Measurements from ENCODE around the gene RUNX1.

Gene RUNX1

DNA sequence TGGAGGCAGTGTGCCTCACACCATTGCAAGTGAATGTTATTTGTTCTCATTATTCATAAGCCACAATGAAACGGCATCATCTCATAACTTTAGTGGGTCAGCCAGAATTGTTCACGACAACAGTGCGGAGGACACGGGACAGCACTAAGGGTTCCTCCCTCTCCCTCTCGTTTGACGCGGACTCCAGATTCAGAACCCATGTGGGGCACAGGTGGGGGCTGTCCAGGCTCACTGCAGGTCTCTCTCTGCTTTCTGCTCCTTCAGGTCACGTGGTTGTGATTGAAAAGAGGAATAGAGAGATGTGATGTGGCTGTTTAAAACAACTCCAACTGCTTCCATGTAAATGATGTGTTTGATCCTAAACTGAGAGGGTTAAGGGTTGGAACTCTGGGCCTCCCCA, 13.5 kb downstream of the RUNX1 start:
- no peak for DNase-seq

DNA sequence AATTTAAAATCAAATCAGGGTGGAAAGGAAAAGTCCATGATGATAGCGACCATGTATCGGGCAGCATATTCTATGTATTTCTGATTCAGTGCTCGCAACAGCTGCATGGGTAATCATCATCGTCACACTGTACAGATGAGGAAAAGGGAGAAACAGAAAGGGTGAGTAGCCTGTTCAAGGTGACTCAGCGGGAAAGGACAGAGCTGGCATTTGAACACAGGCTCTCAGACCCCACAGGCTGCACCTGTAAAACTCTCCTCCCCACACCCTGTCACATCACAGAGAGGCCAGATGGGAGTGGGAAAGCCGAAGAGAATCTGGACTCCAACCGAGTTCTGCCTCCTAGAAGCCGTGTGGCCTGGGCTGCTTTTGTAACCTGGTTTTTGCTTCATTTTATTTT, 14.0 kb downstream of the RUNX1 start:
- DNase-seq: no peak

GRCh38 chr21:35034203-35034926, 14.7 kb downstream of the RUNX1 start:
- no peak for DNase-seq

GRCh38 chr21:35032474-35033263, 16.4 kb downstream of the RUNX1 start:
- DNase-seq: no peak

DNA sequence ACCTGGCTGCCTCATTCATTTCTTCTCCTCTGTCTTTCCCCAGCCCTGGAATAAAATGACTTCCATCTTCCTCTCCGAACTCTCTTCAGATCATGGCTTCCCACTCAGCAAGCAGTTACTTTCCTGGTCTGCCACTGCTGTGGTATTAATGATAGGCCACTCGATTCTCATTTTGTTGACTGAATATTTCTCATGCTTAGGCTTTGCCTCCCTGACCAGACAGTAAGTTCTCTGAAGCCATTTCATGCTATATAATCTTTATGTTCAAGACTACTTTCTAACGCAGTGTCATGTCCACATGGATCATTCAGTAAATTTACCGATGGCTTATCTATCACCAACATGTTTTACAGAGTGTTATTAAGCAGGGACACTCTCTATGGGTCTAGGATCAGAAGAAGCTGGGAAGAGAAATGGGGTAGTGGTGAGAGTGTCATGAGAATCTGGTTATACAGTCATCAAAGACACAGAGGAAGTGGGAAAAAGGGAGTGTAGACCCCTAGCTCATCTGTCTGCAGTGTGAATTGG, 20.6 kb downstream of the RUNX1 start:
- DNase-seq: no peak

DNA sequence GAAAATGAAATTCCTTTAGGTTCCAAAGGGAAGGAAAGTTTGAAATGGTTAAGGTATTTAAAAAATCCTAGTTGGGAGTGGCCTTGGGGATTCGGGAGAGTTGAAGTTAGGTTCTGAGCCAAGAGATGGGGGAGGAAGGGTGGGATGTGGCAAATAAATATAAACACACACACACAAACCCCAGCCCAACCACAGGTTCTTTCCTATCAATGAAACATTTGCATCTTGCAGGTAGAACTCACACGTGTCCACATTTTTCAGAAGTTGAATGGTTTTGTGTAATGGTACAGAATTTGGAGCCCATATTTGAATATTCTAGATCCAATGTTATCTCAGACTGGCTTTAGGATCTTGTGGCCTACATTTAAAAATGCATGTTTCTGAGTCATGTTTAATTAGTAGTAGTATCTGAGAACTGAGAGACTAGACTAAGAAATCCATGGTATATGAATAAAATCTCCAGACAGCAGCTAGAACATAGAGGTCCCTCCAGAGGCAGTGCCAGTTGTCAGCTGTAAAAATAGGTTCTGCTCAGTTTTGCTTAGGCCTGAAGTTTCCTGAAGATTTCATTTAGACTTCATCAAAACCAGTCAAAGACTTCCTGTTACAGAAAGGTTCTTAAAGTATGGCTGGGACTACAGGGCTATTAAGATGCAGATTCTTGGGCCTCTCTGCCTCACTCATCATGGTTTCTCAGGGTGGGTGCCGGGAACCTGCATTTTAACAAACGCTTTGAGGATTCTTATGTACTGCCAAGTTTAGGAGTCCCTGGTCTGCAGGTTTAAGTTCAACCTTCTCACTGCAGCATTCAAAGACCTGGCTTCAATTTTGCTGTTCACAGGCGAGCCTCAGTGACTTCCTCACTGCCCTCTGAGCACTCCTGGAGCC, 21.3 kb downstream of the RUNX1 start:
- DNase-seq: no peak

DNA sequence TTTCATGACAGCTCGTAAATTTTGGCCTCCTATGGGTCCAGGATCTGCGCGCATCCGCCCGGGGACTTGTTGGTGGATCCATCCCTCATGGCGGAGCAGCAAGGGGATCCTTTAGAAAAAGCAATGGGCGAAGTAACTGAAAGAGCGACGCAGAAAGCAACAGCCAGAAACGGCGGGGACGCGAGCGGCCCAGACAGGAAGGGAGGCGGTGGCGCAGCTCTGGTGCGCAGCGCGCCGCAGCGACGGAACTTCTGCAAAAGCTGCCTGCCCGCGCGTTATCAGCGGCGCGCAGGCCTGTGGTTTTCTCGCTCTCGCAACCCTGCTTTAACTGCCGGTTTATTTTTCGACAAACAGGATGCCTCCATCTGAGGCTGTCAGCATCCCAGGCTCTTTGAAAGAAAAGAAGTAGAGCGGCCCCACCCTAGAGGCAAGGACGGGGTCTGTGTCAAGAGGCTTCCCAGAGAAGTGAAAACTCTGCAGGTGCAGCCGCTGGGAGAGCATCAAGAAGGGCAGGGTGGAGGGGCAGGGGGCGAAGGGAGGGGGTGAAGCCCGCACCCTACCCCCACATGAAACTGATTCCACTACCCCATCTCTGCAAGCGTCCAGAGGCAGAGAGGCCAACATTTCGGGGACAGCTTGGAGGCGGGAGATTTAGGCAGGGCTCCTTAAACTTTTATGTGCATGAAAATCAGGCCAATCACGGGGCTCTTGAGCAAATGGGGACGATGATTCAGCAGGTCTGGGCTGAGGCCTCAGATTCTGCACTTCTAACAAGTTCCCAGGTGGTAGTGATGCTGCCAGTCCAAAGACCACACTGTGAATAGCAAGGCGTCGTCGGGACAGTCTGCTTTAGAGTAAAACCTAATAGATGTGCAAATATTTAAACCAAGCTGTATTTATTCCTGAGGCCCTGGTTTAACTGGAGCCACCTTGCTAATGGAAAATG, 22.2 kb downstream of the RUNX1 start:
- no peak for DNase-seq

DNA sequence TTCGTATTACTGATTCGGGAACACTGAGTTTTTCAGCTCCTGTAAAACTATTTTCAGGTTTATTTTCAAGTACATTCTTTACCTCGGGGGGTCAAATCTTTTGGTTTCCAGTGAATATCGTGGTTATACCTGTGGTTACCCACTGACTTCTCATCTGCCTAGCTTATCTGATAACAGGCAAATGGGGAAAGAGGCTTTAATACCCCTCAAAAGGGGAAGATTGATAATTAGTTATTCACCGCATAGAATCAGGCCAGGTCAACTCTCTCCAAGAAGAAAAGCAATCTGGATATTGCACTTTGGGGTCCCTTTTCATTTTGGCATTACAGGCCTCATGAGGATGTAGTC, 23.0 kb downstream of the RUNX1 start:
- DNase-seq: no peak

GRCh38 chr21:35025206-35026152, 23.6 kb downstream of the RUNX1 start:
- DNase-seq: no peak

GRCh38 chr21:35024513-35024912, 24.6 kb downstream of the RUNX1 start:
- no peak for DNase-seq

GRCh38 chr21:35024071-35024420, 25.1 kb downstream of the RUNX1 start:
- no peak for DNase-seq

DNA sequence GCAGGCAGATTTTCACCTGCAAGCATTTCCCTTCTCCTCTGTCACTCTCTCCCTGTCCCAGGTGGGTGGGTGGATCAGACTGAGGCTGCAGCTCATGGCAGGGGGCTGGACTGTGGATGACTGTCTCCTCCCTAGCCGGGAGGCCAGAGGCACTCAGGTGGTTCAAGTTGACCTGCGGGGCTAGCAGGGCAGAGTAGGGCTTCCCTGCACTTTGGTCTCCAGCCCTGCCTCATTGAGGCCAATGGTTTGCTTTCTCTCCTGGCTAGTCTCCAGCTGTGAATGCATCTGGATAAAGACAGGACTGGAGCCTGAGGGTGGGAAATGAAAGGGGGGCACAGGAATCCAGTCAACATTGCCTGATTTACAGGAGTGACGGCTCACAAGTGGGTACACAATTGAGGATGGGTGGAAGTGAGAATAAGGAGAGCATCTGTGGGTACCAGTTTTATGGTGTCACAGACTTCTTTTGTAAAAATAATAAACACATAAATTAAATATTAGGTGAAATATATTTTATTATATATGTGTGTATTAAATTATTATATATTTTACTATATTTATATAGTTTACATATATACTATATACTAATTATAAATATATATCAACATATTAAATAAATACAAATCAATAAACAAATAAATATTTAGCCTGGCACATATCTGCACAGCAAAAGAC, 25.6 kb downstream of the RUNX1 start:
- no peak for DNase-seq

GRCh38 chr21:35021546-35021945, 27.6 kb downstream of the RUNX1 start:
- no peak for DNase-seq

DNA sequence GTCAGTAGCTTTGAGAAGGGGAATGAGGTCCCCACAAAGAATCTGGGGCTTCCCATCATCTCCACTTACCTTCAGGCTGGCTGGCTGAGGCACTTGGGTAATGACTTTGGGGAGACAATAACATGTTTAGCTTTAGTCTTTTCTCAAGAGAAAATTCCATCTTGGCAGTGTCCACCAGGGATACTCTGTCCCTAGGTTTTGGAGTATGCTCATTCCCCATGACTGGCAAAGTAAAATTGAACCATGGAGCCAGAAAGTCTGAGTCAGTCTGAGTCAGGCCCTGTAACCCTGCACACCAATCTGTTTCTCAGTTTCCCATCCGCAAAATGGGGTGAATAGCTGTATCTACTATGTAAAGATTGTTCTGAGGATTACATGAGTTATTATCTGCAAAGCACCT, 28.2 kb downstream of the RUNX1 start:
- DNase-seq: no peak

DNA sequence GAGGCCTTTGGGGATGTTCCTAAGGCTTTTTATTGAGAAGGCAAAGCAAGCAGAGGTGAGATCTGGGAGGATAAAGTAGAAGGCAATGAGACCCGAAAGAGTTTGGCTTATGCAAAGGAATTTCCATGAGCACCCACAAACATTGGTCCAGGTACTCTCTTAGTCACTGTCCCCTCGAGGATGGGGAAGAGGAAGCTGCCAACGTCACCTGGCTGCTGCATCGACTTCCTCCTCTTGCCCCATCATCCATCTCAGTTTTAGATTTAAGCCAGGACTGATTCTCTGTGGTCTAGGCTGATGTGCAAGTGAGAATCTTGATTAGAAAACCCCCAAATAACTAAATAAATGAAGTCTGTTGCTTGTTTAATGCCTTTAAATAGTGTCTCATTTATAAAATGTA, 28.7 kb downstream of the RUNX1 start:
- no peak for DNase-seq

DNA sequence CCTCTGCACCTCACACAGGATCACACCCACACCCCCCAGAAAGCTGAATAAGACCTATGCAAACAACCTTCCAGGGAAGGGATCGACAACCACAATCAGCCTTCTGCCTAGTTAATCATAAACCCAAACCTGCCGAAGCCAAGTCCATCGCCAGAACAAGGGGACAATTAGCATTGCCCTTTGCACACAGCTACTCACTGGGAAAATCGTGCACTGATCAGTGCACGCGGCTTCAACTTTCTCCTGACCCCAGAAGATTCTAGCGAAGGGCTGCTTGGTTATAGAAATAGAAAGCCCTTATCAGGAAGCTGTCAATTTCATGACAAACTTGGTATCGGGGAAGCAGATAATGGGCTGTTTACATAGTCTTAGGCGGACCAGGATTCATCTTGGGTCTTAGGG, 29.5 kb downstream of the RUNX1 start:
- no peak for DNase-seq

GRCh38 chr21:35017256-35017655, 31.8 kb downstream of the RUNX1 start:
- no peak for DNase-seq

GRCh38 chr21:35016517-35017188, 32.4 kb downstream of the RUNX1 start:
- no peak for DNase-seq

DNA sequence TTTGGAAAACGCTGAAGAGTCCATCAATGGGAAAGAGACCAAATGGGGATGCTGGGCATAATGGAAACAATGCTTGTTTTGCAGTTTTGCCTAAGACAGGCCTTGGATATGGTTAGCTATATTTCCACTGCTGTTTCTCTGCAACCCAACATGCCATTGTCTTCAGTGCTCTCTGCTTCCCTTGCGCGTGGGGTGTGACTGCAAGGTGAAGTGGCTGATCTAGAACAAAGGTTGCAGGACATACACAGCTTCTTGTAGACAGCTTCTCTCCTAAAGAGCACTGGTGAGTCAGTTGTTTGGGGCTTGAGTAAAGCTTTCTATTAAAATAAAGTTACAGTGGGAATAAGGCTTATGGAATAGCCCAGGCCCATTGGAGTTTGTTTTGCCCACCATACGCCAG, 33.0 kb downstream of the RUNX1 start:
- no peak for DNase-seq
